CD14-positive monocyte (primary cell): ENCODE results near the gene DES. TPM values are rescaled to one million over a fixed set of nuclear protein-coding genes. Genes with fewer than 3 reads are reported as not detected.

Source experiments
- DNase-seq, 3 donors: peaks; one replicate each; pipeline ENCODE4 v3.0.0-alpha.2; 2011 to 2022
- H2AFZ ChIP-seq: 2 replicates; pipeline ENCODE4 v1.6.0; 2012; ENCODE audit warnings: mild to moderate bottlenecking, low read depth, low read length, inconsistent platforms; ENCODE audit not compliant: insufficient read depth, poor library complexity, severe bottlenecking
- H3K27ac ChIP-seq, 2 donors: 1 replicate in 1 of 2; 2 replicates in 1 of 2; pipeline ENCODE4 v1.5.1; 2012 to 2013; ENCODE audit warnings: low read length in 2 of 2, control low read depth in 1 of 2, inconsistent platforms in 1 of 2, low read depth in 1 of 2, mild to moderate bottlenecking in 1 of 2
- H3K27me3 ChIP-seq, 2 donors: one replicate each; pipeline versions ENCODE4 v1.6.0 to v1.6.1; 2011 to 2013; ENCODE audit warnings: low read length in 2 of 2; ENCODE audit not compliant: control insufficient read depth in 2 of 2, insufficient read depth in 2 of 2
- H3K36me3 ChIP-seq, 2 donors: replicated peaks in 1 of 2; 1 replicate in 1 of 2; 2 replicates in 1 of 2; pipeline versions ENCODE4 v1.5.1 to v1.6.1; 2012 to 2013; ENCODE audit warnings: low read length in 2 of 2, control low read depth in 1 of 2, inconsistent platforms in 1 of 2, mild to moderate bottlenecking in 1 of 2; ENCODE audit not compliant: insufficient read depth in 2 of 2, control insufficient read depth in 1 of 2
- H3K4me1 ChIP-seq, 2 donors: 1 replicate in 1 of 2; 2 replicates in 1 of 2; pipeline versions ENCODE4 v1.5.1 to v1.6.1; 2012 to 2013; ENCODE audit warnings: low read length in 2 of 2, control low read depth in 1 of 2, inconsistent platforms in 1 of 2, mild to moderate bottlenecking in 1 of 2, moderate library complexity in 1 of 2; ENCODE audit not compliant: insufficient read depth in 2 of 2, control insufficient read depth in 1 of 2
- H3K4me2 ChIP-seq: replicated peaks from 2 replicates; pipeline ENCODE3; 2012; ENCODE audit warnings: low read length, moderate library complexity, mild to moderate bottlenecking; ENCODE audit not compliant: poor library complexity, severe bottlenecking; ENCODE audit errors: extremely low read depth
- H3K4me3 ChIP-seq, 3 experiments: fragments of 200-600 bp in 1 of 3; sonication (generic) in 1 of 3; replicated peaks in 1 of 3; 1 replicate in 2 of 3; 2 replicates in 1 of 3; pipeline ENCODE4 v1.5.1; 2011 to 2013; ENCODE audit warnings: low read length in 3 of 3, mild to moderate bottlenecking in 3 of 3, control low read depth in 2 of 3, low read depth in 2 of 3, inconsistent platforms in 1 of 3, moderate library complexity in 1 of 3
- H3K79me2 ChIP-seq: 2 replicates; pipeline ENCODE4 v1.6.0; 2012; ENCODE audit warnings: mild to moderate bottlenecking, control low read depth, inconsistent platforms, low read length, moderate library complexity; ENCODE audit not compliant: insufficient read depth
- H3K9ac ChIP-seq: 2 replicates; pipeline ENCODE4 v1.6.0; 2017; ENCODE audit warnings: low read length, mild to moderate bottlenecking; ENCODE audit not compliant: insufficient read depth, poor library complexity, severe bottlenecking
- H3K9me3 ChIP-seq, 2 donors: replicated peaks in 1 of 2; 1 replicate in 1 of 2; 2 replicates in 1 of 2; pipeline versions ENCODE4 v1.5.1 to v1.6.1; 2012 to 2013; ENCODE audit warnings: low read length in 2 of 2, control low read depth in 1 of 2; ENCODE audit not compliant: control insufficient read depth in 1 of 2, insufficient read depth in 1 of 2
- H4K20me1 ChIP-seq: 2 replicates; pipeline ENCODE4 v1.6.0; 2012; ENCODE audit warnings: mild to moderate bottlenecking, low read length, control low read depth, moderate library complexity; ENCODE audit not compliant: insufficient read depth
- H3K27ac Mint-ChIP-seq, 7 donors: one replicate each; pipeline ENCODE4 v1.8.0; 2020; ENCODE audit warnings: mild to moderate bottlenecking in 7 of 7, mixed read lengths in 7 of 7, moderate library complexity in 6 of 7, inconsistent platforms in 2 of 7
- H3K27me3 Mint-ChIP-seq, 3 donors: one replicate each; pipeline ENCODE4 v1.8.0; 2021 to 2022; ENCODE audit warnings: low read depth in 3 of 3, mild to moderate bottlenecking in 3 of 3, mixed read lengths in 3 of 3, moderate library complexity in 3 of 3, inconsistent platforms in 1 of 3
- H3K36me3 Mint-ChIP-seq, 2 donors: one replicate each; pipeline ENCODE4 v1.8.0; 2020; ENCODE audit warnings: mixed read lengths in 2 of 2, inconsistent platforms in 1 of 2, mild to moderate bottlenecking in 1 of 2
- H3K4me1 Mint-ChIP-seq: one replicate; pipeline ENCODE4 v1.8.0; 2020; ENCODE audit warnings: mild to moderate bottlenecking, mixed read lengths
- H3K4me3 Mint-ChIP-seq, 2 donors: one replicate each; pipeline ENCODE4 v1.8.0; 2020; ENCODE audit warnings: mild to moderate bottlenecking in 2 of 2, mixed read lengths in 2 of 2, moderate library complexity in 1 of 2
- H3K9me3 Mint-ChIP-seq, 7 donors: one replicate each; pipeline ENCODE4 v1.8.0; 2020 to 2022; ENCODE audit warnings: mixed read lengths in 7 of 7, mild to moderate bottlenecking in 6 of 7, moderate library complexity in 6 of 7, inconsistent platforms in 2 of 7
- WGBS: methylation state at CpG from one replicate; pipeline ENCODE4 v1.1.5; 2013; ENCODE audit warnings: missing lambda C conversion rate; ENCODE audit not compliant: insufficient coverage; 5-methylcytosine and 5-hydroxymethylcytosine counted together
- intact Hi-C, 2 donors: fragments of 100-400 bp; cut with micrococcal nuclease; formaldehyde crosslinking; loops; one replicate each; pipeline versions ENCODE4 v1.15.0 to v1.15.1; 2023
- polyA plus RNA-seq, 3 donors: library from polyadenylated mRNA; depleted of rRNA in 1 of 3; unstranded in 2 of 3; stranded (reverse) in 1 of 3; fragments of 300-500 nt in 2 of 3; fragments of >200 nt in 1 of 3; fragmentation: Illumina TruSeq in 2 of 3; gene quantifications; 1 replicate in 2 of 3; 2 replicates in 1 of 3; pipeline ENCODE4 v1.2.3, GENCODE V29; 2012 to 2021
- TF ChIP-seq, protein P1 (sequence below): fragments of 200-600 bp; IDR thresholded peaks from one replicate; pipeline ENCODE4 v1.8.0; 2022; ENCODE audit warnings: antibody characterized with exemption, mild to moderate bottlenecking

DES gene
- polyA plus RNA-seq, 3 donors: 2.4 to 4.0 (median 2.4) TPM

DNA sequence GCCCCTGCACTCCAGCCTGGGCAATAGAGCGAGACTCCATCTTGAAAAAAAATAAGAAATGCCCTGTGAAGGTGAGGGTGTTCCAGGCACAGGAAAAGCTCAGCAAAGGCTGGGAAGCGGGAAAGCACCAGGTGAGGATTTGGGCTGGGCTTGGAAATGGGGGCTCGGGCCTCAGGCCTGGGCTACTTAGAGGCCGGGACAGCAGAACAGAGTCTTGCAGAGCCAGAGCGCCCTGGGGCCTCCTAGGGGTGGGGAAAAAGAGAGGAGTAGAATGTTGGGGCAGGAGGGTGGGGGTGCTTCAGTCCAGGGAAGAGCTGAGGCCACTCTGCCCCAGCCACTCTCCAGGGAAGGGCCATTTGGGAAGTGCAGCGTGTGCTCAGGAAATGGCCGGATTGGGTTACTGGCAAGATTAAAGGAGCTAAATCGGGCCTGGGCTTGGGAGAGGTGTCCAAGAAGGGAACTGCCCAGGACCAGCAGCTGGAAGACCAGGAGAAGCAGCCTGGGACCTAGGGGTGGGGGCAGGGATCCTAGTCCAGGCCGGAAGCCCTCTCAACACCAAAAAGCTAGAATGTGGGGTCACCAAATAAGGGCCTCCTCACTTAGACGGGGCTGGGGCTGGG, 13.8 kb upstream of the DES start:
- Histone ChIP-seq H2AFZ (no peak overlapping the region), H3K27me3 (no peaks in the 10 kb centered on the region), H3K9ac (no peak overlapping the region), H3K4me2 (no peak overlapping the region), H4K20me1 (no peaks in the 10 kb centered on the region), H3K79me2 (no peaks in the 10 kb centered on the region), H3K4me1 (peaks cover 18% of the 10 kb centered on the region in 2 donors), H3K9me3 (no peaks in the 10 kb centered on the region), H3K4me3 (no peak overlapping the region), H3K27ac (no peak overlapping the region), H3K36me3 (no peaks in the 10 kb centered on the region)
- WGBS: 93% methylated on average over 7 of the region's 10 CpGs
- no peak overlapping the region for H3K27ac Mint-ChIP-seq
- H3K9me3 Mint-ChIP-seq: peaks cover 0 to 1% (median 0%) of the 10 kb centered on the region in 7 donors
- peaks cover 16% of the 10 kb centered on the region for H3K4me1 Mint-ChIP-seq
- TF ChIP-seq, protein P1, sequence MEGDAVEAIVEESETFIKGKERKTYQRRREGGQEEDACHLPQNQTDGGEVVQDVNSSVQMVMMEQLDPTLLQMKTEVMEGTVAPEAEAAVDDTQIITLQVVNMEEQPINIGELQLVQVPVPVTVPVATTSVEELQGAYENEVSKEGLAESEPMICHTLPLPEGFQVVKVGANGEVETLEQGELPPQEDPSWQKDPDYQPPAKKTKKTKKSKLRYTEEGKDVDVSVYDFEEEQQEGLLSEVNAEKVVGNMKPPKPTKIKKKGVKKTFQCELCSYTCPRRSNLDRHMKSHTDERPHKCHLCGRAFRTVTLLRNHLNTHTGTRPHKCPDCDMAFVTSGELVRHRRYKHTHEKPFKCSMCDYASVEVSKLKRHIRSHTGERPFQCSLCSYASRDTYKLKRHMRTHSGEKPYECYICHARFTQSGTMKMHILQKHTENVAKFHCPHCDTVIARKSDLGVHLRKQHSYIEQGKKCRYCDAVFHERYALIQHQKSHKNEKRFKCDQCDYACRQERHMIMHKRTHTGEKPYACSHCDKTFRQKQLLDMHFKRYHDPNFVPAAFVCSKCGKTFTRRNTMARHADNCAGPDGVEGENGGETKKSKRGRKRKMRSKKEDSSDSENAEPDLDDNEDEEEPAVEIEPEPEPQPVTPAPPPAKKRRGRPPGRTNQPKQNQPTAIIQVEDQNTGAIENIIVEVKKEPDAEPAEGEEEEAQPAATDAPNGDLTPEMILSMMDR: no peak
- DNase-seq: no peak
- intact Hi-C loops: no loop called here
- H3K4me3 Mint-ChIP-seq: no peak overlapping the region
- peaks cover 10 to 19% (median 14%) of the 10 kb centered on the region in 3 donors for H3K27me3 Mint-ChIP-seq
- no peaks in the 10 kb centered on the region for H3K36me3 Mint-ChIP-seq

DNA sequence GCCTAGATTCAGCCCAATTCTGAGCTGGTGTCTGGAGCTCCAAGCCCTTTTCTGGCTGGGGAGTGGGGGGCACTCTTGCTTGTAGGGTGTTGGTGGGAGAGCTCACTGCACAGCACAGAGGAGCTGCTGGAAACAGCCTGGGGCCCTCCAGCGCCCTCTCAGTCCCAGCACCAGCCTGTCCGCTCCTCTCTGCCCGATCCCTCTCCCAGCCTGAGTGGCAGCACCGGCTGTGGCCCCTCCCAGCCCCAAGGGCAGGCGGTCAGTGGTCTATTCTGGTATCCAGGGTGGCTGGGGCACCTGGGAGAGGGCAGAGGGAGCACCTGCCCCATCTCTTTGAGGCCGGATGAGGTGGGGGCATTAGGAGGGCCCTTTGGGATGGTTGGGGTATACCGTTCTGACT, 13.2 kb upstream of the DES start:
- peaks cover 0 to 1% (median 0%) of the 10 kb centered on the region in 7 donors for H3K9me3 Mint-ChIP-seq
- Histone ChIP-seq H3K79me2 (no peaks in the 10 kb centered on the region), H3K9ac (no peak overlapping the region), H2AFZ (no peak overlapping the region), H3K4me1 (peaks cover 18% of the 10 kb centered on the region in 2 donors), H3K36me3 (no peaks in the 10 kb centered on the region), H3K4me3 (no peak overlapping the region), H3K4me2 (no peak overlapping the region), H3K27me3 (no peaks in the 10 kb centered on the region), H4K20me1 (no peaks in the 10 kb centered on the region), H3K9me3 (no peaks in the 10 kb centered on the region), H3K27ac (no peak overlapping the region)
- no peaks in the 10 kb centered on the region for H3K36me3 Mint-ChIP-seq
- peaks cover 14 to 23% (median 14%) of the 10 kb centered on the region in 3 donors for H3K27me3 Mint-ChIP-seq
- H3K27ac Mint-ChIP-seq: no peak overlapping the region
- TF ChIP-seq, protein P1: no peak
- intact Hi-C loops: no loop called here
- DNase-seq: no peak
- H3K4me1 Mint-ChIP-seq: peaks cover 16% of the 10 kb centered on the region
- 88% methylated on average over 7 of the region's 7 CpGs for WGBS
- H3K4me3 Mint-ChIP-seq: no peak overlapping the region
